Measurements from ENCODE around the gene MSMO1.

The MSMO1 gene

DNA sequence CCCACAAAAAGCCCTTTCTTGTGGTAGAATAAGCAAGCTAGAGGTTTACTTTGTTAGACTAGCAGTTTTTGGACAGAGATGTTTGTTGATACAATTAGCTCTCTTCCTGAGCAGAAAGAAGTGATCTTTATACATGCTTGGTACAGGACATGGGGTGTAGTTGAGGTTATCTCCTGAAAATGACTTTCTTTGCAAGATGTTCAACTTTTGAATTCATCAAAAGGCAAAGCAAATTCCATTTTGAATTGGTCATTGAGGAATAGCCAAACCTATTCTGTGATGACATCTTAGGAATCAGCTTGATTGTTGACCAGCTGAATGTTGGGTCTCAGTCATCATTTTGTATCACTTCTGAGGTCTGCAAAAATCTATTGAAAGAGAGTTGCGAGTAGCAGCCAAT lies 55.2 kb downstream of the MSMO1 start:
- Mint-ChIP-seq H3K27me3 (peaks cover 70% of the 10 kb centered on the region), H3K36me3 (ENCODE audit: low read depth) (no peaks in the 10 kb centered on the region), H3K9me3 (no peaks in the 10 kb centered on the region), H3K4me1 (ENCODE audit: low read depth) (peaks cover 6% of the 10 kb centered on the region), H3K4me3 (no peak overlapping the region), H3K27ac (no peak overlapping the region)
- no peak for DNase-seq

- H3K36me3 Mint-ChIP-seq (ENCODE audit: low read depth) = no peaks in the 10 kb centered on the region
- DNase-seq = no peak
- H3K4me1 Mint-ChIP-seq (ENCODE audit: low read depth) = peaks cover 3% of the 10 kb centered on the region
Observed at GRCh38 chr4:165383591-165384073, 56.2 kb downstream of the MSMO1 start.

GRCh38 chr4:165384186-165384585 lies 56.7 kb downstream of the MSMO1 start:
- H3K4me3 Mint-ChIP-seq = no peak overlapping the region
- H3K27me3 Mint-ChIP-seq = peaks cover 67% of the 10 kb centered on the region
- no peaks in the 10 kb centered on the region for H3K36me3 Mint-ChIP-seq (ENCODE audit: low read depth)
- no peaks in the 10 kb centered on the region for H3K9me3 Mint-ChIP-seq
- DNase-seq = no peak
- H3K27ac Mint-ChIP-seq = no peak overlapping the region
- peaks cover 1% of the 10 kb centered on the region for H3K4me1 Mint-ChIP-seq (ENCODE audit: low read depth)

More at GRCh38 chr4:165383591-165384073, 56.2 kb downstream of the MSMO1 start:
- Mint-ChIP-seq H3K4me3 (no peak overlapping the region), H3K27me3 (peaks cover 68% of the 10 kb centered on the region), H3K9me3 (no peaks in the 10 kb centered on the region), H3K27ac (no peak overlapping the region)

- no peak overlapping the region for H3K27ac Mint-ChIP-seq
- no peaks in the 10 kb centered on the region for H3K36me3 Mint-ChIP-seq (ENCODE audit: low read depth)
- no peaks in the 10 kb centered on the region for H3K9me3 Mint-ChIP-seq
- H3K4me3 Mint-ChIP-seq = no peak overlapping the region
- peaks cover 1% of the 10 kb centered on the region for H3K4me1 Mint-ChIP-seq (ENCODE audit: low read depth)
- DNase-seq = no peak
- H3K27me3 Mint-ChIP-seq = peaks cover 65% of the 10 kb centered on the region
Observed at GRCh38 chr4:165384598-165384997, 57.1 kb downstream of the MSMO1 start.

DNA sequence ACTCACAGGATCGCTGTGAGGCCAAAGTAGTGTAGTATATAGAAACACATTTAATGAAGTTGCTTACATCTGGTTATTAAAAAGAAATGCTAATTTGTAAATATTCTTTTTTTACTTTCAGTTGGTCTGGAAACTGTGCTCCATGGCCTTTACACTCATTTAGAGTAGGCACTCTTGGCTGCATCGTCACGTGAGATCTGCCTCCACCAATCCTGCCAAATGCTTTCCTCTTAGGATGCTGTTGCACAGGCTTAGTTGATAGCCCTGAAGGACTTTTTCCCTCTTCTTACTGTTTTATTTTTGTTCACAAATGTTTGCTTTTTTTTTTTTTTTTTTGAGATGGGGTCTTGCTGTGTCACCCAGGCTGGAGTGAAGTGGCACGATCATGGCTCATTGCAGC lies 57.7 kb downstream of the MSMO1 start:
- Mint-ChIP-seq H3K36me3 (ENCODE audit: low read depth) (no peaks in the 10 kb centered on the region), H3K4me1 (ENCODE audit: low read depth) (no peaks in the 10 kb centered on the region), H3K4me3 (no peak overlapping the region), H3K9me3 (no peaks in the 10 kb centered on the region), H3K27me3 (peaks cover 60% of the 10 kb centered on the region), H3K27ac (no peak overlapping the region)
- DNase-seq = no peak

DNA sequence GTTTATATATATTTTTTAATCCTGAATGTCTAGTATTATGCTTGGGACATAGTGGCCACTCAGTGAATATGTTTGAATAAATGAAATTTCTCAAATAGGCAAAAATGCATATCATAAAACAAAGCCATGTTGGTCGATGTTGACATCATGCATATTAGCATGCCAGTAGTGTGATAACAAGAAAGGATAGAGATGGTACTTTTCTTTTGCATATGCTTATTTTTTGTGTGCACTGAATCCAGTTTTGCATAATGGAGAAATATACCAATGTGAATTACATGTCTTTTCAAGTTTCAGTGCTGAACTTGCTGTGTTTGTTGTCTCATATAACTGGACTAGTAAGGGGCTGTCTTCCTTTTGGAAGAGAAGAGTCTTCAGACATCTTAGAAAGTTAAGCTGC lies 58.9 kb downstream of the MSMO1 start:
- no peaks in the 10 kb centered on the region for H3K4me1 Mint-ChIP-seq (ENCODE audit: low read depth)
- H3K4me3 Mint-ChIP-seq = no peak overlapping the region
- H3K27ac Mint-ChIP-seq = no peak overlapping the region
- H3K9me3 Mint-ChIP-seq = no peaks in the 10 kb centered on the region
- H3K27me3 Mint-ChIP-seq = peaks cover 53% of the 10 kb centered on the region
- DNase-seq = no peak
- H3K36me3 Mint-ChIP-seq (ENCODE audit: low read depth) = no peaks in the 10 kb centered on the region

GRCh38 chr4:165388756-165389155 lies 61.3 kb downstream of the MSMO1 start:
- no peaks in the 10 kb centered on the region for H3K9me3 Mint-ChIP-seq
- no peak overlapping the region for H3K27ac Mint-ChIP-seq
- H3K4me3 Mint-ChIP-seq = no peak overlapping the region
- H3K36me3 Mint-ChIP-seq (ENCODE audit: low read depth) = no peaks in the 10 kb centered on the region
- H3K4me1 Mint-ChIP-seq (ENCODE audit: low read depth) = no peaks in the 10 kb centered on the region
- H3K27me3 Mint-ChIP-seq = peaks cover 36% of the 10 kb centered on the region
- no peak for DNase-seq
